Measurements from ENCODE around the gene RHBDD3.

GRCh38 chr22:29224859-29225410, 42.8 kb downstream of the RHBDD3 start:
- TF ChIP-seq GATA2 (IDR thresholded peaks at IDR 0.05; ENCODE audit: low read depth, low read length) (no peak), GATA3 (IDR thresholded peaks at IDR 0.05; ENCODE audit: low read depth, low read length) (no peak)
